NB4 (cell line): ENCODE data around the gene KRCC1.

Source experiments
- MAX ChIP-seq: IDR thresholded peaks from 2 replicates; pipeline ENCODE4 v1.6.1; 2011; ENCODE audit warnings: low read depth, low read length
- POLR2A ChIP-seq: IDR thresholded peaks from 2 replicates; pipeline ENCODE4 v1.6.1; 2011; ENCODE audit warnings: mild to moderate bottlenecking; ENCODE audit not compliant: insufficient read length; ENCODE audit errors: extremely low read depth
- TF ChIP-seq, protein P1 (sequence below): IDR thresholded peaks from one replicate; pipeline ENCODE4 v1.5.1; 2012; ENCODE audit warnings: low read depth, low read length

- TF ChIP-seq, protein P1, sequence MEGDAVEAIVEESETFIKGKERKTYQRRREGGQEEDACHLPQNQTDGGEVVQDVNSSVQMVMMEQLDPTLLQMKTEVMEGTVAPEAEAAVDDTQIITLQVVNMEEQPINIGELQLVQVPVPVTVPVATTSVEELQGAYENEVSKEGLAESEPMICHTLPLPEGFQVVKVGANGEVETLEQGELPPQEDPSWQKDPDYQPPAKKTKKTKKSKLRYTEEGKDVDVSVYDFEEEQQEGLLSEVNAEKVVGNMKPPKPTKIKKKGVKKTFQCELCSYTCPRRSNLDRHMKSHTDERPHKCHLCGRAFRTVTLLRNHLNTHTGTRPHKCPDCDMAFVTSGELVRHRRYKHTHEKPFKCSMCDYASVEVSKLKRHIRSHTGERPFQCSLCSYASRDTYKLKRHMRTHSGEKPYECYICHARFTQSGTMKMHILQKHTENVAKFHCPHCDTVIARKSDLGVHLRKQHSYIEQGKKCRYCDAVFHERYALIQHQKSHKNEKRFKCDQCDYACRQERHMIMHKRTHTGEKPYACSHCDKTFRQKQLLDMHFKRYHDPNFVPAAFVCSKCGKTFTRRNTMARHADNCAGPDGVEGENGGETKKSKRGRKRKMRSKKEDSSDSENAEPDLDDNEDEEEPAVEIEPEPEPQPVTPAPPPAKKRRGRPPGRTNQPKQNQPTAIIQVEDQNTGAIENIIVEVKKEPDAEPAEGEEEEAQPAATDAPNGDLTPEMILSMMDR, result no peak
- TF ChIP-seq POLR2A (no peak), MAX (no peak)
Measured at GRCh38 chr2:88085099-88085498, 29.5 kb upstream of the KRCC1 start.
